HG02938 (cell line): ENCODE results near the gene CACNA1C.
A peak's percentile ranks its signal among the peaks of the same experiment; 100 is the strongest.

Experiments
- ATAC-seq: cut with Tn5 transposase; IDR thresholded peaks from one replicate; pipeline ENCODE4 v1.9.1; 2021; ENCODE audit warnings: mild to moderate bottlenecking, moderate library complexity; ENCODE audit not compliant: unreplicated experiment

The CACNA1C gene

DNA sequence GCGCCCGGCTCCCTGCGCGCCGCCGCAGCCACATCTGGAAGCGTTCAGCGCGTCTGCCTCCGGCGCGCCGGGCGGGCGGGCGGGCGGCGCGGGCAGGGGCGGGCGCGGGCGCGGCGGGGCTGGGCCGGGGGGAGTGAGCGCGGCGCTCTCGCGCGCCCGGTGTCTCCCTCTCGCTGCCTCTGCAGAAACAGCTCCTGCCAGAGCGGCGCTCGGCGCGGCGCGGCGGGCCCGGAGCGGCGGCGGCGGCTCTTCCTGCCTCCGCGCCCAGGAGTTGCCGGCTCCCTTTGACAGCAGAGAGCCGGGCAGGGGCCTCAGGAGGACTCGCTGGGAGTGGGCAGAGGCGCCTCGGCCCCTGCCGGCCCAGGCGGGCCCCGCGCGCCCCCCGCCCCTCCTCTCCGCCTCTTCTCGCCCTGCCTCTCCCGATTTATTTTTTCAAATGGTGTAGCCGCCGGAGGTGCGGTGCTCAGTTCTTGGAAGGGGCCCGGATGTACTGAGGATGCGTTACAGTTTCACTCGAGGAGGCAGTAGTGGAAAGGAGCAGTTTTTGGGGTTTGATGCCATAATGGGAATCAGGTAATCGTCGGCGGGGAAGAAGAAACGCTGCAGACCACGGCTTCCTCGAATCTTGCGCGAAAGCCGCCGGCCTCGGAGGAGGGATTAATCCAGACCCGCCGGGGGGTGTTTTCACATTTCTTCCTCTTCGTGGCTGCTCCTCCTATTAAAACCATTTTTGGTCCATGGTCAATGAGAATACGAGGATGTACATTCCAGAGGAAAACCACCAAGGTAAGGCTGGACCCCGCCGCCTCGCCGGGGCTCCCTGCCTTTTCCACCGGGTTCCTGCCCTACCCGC lies at the start of gene CACNA1C:
TSS of gene CACNA1C (plus strand) at position 162 of the 853 bp plus-strand sequence. CDS start at position 738, 576 bp downstream.
- no peak for ATAC-seq

DNA sequence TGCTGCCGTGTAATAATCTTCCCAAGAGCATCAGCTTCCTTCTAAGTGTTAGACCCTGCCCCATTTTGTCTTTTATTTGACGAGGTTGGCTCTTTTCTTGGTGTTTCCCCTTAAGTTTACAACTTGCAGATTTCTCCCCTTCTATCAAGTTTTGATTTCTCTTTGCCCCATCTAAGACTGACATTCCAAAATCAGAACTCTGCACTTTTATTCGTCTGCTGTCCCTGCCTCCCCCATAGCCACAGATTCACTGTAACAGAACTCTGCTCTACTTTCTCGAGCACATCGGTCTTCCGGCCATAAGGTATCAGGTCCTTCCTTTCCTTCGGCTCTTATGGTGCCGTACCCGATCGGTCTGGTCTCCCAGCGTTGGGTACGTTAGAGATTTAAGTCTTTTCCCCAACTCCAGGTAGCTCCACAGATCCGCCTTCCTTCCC lies 49.1 kb upstream of the CACNA1C start:
- peak; percentile 10 for ATAC-seq

DNA sequence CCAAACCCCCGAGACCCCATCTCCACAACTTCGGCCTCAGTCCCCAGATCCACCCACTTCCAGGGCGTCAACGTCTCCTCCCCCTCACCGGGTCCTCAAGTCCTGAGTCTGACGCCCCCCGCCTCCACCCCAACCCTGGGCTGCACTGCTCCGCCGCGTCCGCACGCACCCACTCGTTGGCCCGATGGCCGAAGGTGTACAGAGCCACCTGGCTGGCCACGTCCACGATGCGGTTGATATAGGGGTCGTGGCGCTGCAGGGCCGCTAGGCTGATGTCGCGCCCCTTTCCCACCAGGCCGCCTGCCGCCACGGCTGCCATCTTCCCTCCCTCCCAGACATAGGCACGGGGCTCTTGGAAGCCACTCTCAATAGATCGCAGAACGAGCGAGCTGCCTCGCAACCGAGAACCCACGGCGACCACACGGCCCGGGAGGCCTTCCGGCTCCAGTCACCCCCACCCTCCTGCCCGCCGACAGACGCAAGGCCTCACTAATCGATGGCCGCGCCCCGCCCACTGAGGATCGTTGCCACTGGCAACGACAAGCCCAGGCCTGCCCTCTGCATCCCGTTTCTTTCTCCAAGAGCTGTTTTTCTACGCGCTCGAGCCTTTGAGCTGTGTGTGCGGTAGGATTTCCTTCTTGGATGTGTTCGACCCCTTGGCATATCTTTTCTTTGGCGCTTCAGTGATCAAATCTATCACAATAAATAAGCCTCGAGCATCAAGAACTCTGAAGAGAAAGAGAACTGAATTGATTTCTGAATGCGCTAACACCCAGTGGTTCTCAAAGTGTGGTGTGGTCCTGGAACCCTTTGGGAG lies 48.5 kb upstream of the CACNA1C start, which contains the start of gene DCP1B:
TSS of gene DCP1B (minus strand) at position 345 of the 817 bp plus-strand sequence. CDS start at position 319, 26 bp downstream.
- ATAC-seq: peak; percentile 95

DNA sequence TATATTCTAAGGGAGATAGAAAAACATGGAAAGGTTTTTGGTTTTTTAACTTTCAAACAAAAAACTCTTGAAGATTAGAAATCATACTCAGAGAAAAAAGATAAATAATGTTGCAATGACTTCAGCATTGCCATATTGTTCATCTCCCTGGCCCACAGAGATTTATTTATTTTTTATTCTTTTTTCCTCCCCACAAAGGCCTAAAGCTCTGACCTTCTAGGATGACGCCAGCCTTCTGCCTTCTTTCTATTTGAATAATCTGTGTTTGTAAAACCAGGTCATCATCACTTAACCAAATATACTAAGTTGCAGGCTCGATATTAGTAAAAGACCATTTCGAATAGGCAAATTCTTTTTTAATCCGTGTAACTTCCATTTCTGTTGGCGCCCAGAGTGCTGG lies 44.1 kb upstream of the CACNA1C start:
- no peak for ATAC-seq

DNA sequence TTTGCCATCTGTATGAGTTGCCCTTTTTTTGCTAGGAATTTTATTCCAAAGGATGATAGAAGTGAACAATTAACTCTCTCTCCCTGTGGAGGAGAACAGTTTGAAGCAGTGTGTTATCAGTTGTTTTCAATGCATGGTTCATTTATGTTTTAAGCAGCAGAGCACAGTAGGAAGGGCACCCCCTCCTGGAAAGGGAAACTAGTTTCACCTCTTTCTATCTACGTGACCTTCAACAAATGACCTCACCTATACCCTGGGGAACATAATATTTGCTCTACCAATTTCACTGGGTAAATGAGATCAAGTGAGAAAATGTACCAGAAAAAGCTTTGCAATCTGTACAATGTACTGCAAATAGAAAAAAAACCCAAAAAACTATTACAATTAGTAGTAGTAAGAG lies 43.2 kb upstream of the CACNA1C start:
- ATAC-seq: no peak

DNA sequence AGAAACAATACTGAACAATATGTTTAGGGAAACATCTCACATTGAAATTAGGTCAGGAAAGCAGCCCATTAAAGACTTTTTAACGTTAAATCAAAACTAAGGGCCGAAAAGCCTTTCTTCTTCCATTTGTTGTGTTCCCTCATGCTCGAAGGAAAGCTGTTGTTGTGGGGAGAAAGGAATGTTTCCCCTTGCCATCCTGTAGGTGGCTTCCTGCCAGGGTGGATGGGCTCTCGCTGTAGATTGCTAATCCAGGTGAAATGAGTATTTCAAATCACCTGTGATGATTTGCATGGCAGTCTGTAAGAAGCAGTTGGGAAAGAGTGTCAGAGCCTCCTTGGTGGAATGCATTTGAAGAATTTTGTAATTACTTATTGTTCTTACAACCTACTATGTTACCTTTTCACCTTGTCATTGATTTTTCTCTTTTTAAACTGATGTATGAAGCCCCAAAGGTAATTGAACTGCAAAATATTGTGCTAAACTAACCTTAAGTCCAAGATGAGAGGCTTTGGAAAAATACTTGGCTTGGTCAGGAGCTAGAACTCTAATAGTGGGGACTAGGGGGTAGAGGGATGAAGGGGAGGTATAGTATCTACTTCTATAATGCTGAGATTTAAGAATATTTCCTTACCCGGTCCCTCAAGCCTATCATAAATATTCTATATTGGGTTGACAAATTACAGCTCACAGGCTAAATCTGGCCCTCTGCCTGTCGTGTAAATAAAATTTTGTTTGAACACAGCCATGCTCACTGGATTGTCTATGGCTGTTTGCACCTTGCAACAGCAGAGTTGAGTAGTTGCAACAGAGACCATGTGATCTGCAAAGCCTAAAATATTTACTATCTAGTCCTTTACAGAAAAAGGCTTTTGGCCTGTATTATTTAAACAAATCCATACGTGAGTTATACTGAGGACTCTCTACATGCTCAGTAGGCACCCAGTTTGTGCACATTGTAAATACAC lies 40.9 kb upstream of the CACNA1C start:
- no peak for ATAC-seq

DNA sequence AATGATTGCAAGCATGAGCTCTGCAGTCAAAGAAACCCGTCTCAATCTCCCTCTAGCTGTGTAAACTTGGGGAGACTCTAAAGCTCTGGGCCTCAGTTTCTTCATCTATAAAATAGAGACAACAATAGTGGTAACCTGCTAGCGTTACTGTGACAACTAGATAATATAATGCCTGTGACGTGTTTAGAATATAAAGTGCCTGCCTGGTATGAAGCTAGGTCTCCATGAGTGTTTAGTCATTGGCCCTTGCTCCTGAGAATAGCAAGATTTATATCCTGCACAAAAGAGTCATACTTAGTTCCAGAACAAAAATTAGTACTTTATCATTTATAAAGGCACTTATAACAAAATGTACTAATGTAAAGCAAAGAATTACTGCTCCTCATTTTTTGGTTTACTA lies 39.7 kb upstream of the CACNA1C start:
- ATAC-seq: no peak

DNA sequence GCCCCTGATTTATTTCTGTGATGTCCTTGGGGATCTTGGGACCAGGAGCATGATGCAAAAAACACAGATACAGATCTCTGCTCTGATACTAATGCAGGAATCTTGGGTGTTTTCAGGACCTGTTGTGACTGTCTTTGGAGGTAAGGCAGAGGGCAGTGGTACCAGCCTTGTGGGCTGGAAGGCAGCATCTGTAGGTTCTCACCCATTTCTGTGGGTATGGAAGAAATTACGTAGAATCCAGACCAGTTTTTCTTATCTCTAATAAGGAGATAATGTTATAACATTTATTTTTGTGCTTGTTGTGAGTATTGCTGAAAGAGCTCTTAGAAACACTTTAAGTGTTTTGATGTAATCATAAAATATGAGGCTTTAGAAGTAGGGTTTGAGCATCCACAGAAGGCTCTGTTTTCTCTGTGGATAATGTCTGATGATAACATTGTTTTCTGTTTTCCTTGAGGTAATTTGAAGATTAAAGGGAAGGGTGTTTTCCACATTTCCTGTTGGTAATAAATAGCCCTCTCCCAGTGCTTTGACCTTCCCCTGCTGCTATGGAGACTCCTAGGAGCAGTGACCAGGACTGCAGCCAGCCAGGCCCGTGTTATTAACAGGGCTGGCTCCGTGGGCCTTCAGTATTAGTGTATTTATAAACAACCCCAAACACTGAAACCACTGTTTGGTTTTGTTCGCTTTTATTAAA lies 39.1 kb upstream of the CACNA1C start:
- ATAC-seq: no peak

DNA sequence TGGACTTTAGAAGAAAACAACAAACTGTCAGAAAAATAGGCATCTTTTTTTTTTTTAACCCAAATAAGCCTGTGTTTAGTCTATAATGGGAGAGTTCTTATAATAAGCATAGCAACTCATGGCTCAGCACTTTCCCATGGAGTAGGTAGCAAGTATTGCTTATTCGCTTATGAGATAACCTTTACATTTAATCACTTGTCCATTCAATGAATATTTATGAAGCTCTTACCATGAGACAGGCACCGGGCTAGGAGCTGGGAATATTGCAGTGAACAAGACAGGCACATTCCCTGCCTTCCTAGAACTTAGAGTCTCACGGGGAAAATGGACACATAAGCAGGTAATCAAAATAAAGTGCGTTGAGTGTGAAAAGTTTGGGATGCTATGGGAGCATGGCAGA lies 38.6 kb upstream of the CACNA1C start:
- no peak for ATAC-seq

DNA sequence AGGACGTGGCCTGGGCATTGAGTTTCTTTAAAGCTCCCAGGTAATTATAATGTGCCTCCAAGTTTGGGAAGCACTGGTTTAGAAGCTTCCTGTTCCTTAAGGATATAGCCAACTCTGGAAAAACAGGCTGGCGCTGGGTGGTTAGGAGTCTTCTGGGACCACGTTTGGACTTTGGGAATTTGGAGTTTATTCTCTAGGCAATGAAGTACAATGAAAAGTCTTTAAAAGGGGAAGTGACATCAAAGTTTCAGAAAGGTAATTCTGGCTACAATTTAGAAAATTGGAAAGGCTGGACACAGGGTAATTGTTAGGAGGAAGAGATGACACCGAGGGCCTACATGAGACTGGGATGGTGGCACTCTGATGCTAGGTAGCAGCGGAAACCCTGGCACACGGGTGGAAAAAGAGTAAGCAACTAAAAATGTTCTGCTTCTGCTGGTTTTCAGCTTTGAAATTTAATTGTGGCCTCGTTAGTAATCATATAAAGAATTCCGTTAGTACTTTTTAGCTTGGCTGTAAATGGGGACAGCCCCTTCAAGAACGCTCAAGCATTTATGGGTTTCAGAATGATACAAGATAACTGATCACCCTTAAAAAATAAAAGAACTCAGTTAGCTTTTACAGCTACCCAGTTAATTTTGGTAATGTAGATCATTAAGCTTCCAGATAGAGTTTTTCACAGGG lies 35.8 kb upstream of the CACNA1C start:
- ATAC-seq: no peak

DNA sequence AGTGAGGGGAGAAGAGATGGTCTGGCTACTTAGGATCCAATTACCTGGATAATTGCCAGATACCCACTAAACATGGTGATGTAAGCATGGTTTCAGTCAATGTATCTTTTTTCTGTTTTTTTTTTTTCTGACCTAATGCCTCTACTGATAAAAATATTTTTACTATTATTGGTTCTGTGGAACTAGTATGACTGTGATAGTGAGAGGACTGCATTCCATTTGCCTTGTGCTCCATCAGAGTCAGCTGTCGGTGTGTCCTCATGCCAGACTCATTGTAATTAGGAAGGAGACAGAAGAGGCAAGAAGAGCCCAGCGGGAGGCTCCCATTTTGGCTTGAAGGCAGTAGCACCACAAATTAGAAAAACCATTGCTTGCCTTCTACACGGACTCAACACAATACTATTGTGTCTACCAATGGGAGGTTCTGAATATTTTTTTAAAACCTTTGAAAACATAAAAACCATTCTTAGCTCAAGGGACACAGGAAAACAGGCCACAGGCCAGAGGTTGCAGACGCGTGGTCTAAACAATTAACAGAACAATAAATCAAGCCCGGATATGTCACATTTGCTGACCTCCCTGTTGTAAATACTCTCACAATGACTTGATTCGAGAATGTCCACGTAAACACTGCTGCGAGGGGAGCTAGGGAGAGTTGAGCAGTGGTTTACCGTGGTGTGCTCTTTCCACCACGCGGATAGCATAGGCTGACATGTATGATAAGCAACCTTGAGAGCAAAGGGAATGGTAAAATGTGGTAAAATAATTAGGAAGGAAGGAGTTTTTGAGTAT lies 35.0 kb upstream of the CACNA1C start:
- ATAC-seq: no peak

DNA sequence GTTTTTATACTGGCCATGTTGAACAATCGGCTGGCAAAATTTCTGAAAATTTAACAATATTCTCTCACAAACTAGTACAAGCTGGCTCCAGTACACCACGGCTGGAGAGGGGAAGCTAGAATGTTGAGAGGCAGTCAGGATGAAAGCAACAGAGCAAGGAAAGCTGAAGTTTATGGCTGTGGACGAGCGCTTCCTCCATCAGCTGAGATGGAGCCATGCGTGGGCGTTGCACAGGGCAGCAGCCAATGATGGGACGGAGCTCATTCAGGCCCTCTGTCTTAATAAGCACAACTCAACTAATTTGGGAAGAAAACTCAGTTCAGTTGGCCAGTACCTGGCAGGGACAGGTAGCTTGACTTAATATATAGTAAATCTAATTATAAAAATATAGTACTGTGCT lies 34.4 kb upstream of the CACNA1C start:
- no peak for ATAC-seq

DNA sequence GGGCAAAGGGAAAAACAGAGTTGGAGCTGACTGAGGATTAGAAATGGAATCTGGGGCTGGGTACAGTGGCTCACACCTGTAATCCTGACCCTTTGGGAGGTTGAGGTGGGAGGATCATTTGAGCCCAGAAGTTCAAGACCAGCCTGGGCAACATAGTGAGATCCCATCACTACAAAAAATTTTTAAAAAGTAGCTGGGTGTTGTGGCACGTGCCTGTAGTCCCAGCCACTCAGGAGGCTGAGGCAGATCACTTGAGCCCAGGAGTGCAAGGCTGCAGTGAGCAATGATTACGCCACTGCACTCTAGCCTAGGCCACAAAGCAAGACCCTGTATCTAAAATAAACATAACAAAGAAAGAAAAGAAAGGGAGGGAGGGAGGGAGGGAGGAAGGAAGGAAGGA lies 33.7 kb upstream of the CACNA1C start:
- ATAC-seq: no peak

DNA sequence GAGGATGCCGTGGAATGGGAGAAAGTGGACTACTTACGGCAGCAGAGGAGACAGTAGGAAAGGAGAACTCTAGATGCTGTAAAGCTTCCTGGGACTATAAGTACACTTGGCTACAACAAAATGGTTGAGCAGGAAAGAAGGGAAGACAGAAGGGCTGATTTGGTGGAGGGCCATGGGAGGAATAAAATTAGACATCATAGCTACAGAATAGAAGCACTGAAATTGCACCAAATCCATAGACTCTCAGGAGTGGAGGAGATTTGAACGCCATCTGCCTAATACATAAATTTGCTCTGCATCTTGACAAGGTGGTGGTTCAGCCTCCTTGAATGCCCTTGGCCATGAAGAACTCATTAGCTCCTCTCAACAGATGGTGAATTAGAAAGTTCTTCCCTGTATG lies 32.3 kb upstream of the CACNA1C start:
- ATAC-seq: no peak

DNA sequence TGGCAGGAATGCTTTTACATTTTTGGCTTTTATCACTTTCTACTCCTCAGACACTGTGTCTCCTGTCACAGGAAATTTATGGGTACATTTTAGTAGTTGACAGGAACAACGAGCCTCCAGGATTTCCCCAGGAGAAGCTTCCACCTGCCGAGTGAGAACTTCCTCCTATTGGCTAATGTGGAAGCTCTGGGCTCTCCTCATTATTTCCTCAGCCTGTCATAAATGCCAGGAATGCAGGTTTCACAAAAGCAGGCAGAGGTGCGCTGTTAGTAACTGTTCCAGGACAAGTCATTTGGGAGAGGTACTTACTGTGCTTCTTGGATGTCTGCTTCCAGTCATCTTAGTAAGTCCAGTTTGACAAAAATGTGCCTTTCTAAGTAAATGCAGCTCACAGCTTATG lies 29.4 kb upstream of the CACNA1C start:
- ATAC-seq: no peak

DNA sequence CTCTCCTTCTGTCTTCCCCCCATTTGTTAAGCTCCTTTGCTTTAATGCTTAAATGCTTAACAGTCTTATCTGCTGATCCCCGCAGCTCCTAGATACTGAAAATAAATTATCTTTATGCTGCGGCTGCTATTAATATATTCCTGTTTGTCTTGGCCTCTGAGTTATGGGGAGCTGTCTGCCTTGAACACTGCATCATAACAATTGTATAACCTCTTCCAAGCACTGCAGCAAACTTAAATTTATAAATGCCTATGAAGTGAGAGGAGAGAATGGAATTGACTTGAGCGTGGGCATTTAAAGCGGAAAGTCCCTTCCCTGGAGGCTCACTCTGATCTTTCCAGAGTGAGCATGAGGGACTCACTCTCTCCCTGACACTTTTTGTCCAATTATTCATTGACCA lies 25.4 kb upstream of the CACNA1C start:
- ATAC-seq: no peak

DNA sequence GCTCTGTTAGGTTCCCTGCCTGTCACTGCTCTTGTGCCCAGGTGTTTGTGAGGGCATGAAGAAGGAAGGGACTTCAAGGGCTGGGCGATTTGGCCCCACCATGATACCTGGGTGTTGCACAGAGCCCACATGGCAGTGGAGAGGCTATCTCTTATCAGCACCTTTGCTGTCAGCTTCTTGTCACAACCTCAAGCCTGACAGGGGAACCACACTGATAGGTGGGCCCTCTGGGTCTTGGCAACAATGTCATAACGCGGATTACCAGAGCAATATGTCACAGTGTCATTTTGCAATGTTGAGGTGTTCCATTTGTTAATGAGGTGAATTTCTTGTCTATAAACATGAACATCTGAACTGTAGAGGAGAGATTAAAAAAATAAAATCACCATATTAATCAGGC lies 22.9 kb upstream of the CACNA1C start:
- no peak for ATAC-seq

DNA sequence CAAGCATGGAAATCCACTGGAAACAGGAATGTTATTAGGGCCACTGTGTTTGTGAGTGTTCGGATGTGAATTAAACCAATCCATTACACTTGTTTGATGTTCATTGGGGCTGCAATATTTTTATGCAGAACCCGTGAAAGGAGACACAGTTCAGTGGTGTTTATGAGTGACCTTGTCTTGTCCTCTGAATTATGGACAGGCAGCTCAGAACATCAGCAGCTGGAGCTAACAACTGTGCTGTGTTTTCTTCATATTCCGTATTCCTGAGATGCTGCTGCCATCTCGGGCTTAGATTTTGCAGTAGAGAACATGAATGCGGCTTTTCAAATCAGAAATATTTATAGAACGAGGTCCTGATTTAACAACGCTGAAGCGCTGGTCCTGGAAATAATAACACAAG lies 20.3 kb upstream of the CACNA1C start:
- no peak for ATAC-seq
